GM20431 (cell line): ENCODE data around the gene TSEN54.

Experiments used
- in situ Hi-C: fragments of 300-500 bp; cut with MseI, MboI; formaldehyde crosslinking; loops from one replicate; pipeline ENCODE4 v1.15.0; 2020; ENCODE audit warnings: low sequenced_read_pairs; ENCODE audit not compliant: unreplicated experiment

The TSEN54 gene

GRCh38 chr17:75487351-75488070 lies 28.8 kb upstream of the TSEN54 start:
- in situ Hi-C loops: no loop called here

GRCh38 chr17:75488693-75489510 lies 27.4 kb upstream of the TSEN54 start:
- in situ Hi-C loops: no loop called here

- in situ Hi-C loops: no loop called here
Observed at GRCh38 chr17:75489511-75489955, 26.8 kb upstream of the TSEN54 start.

- in situ Hi-C loops: no loop called here
Observed at GRCh38 chr17:75490173-75490743, 26.1 kb upstream of the TSEN54 start.

GRCh38 chr17:75490953-75491649 lies 25.2 kb upstream of the TSEN54 start:
- in situ Hi-C loops: no loop called here

- in situ Hi-C loops: no loop called here
Observed at GRCh38 chr17:75491680-75492079, 24.6 kb upstream of the TSEN54 start.

GRCh38 chr17:75492555-75493168 lies 23.7 kb upstream of the TSEN54 start:
- in situ Hi-C loops: no loop called here

- in situ Hi-C loops: no loop called here
Observed at GRCh38 chr17:75493476-75494129, 22.7 kb upstream of the TSEN54 start.

GRCh38 chr17:75494326-75494877 lies 21.9 kb upstream of the TSEN54 start:
- in situ Hi-C loops: no loop called here

- in situ Hi-C loops: no loop called here
Observed at GRCh38 chr17:75496005-75496404, 20.3 kb upstream of the TSEN54 start.

GRCh38 chr17:75498039-75498725 lies 18.1 kb upstream of the TSEN54 start:
- in situ Hi-C loops: no loop called here

GRCh38 chr17:75498726-75499213 lies 17.6 kb upstream of the TSEN54 start:
- in situ Hi-C loops: no loop called here

- in situ Hi-C loops: loop anchor here (25.0 kb wide), 1 partner anchor 87 kb away; the partner anchor contains the start of gene GRB2
Observed at GRCh38 chr17:75499313-75500022, 16.9 kb upstream of the TSEN54 start.

- in situ Hi-C loops: loop anchor here (25.0 kb wide), 1 partner anchor 88 kb away; the partner anchor contains the start of gene GRB2
Observed at GRCh38 chr17:75500419-75501216, 15.7 kb upstream of the TSEN54 start.

- in situ Hi-C loops: loop anchor here (25.0 kb wide), 1 partner anchor 89 kb away; the partner anchor contains the start of gene GRB2
Observed at GRCh38 chr17:75501378-75502071, 14.8 kb upstream of the TSEN54 start.

- in situ Hi-C loops: loop anchor here (25.0 kb wide), 1 partner anchor 90 kb away; the partner anchor contains the start of gene GRB2
Observed at GRCh38 chr17:75502072-75502720, 14.1 kb upstream of the TSEN54 start.
